Suprapubic skin (tissue), 4 donors: ENCODE measurements around the gene ACOX3. TPM values are rescaled to one million over a fixed set of nuclear protein-coding genes. Genes with fewer than 3 reads are reported as not detected.

Experiments
- DNase-seq, 2 donors: peaks; one replicate each; pipeline ENCODE4 v3.0.0-alpha.2; 2019; ENCODE audit warnings: low spot score in 2 of 2
- H3K27ac ChIP-seq: fragments of 200-600 bp; sonication (generic); one replicate; pipeline ENCODE4 v1.5.1; 2019
- H3K27me3 ChIP-seq: fragments of 200-600 bp; sonication (generic); one replicate; pipeline ENCODE4 v1.5.1; 2019
- H3K36me3 ChIP-seq: fragments of 200-600 bp; sonication (generic); one replicate; pipeline ENCODE4 v1.5.1; 2019
- H3K4me1 ChIP-seq: fragments of 200-600 bp; sonication (generic); one replicate; pipeline ENCODE4 v1.5.1; 2019
- H3K4me3 ChIP-seq: fragments of 200-600 bp; sonication (generic); one replicate; pipeline ENCODE4 v1.5.1; 2019; ENCODE audit warnings: mild to moderate bottlenecking
- H3K9me3 ChIP-seq: fragments of 200-600 bp; sonication (generic); one replicate; pipeline ENCODE4 v1.5.1; 2019
- CTCF ChIP-seq, 2 donors: fragments of 200-600 bp in 1 of 2; fragments of 450-650 bp in 1 of 2; sonication (generic) in 1 of 2; IDR thresholded peaks; one replicate each; pipeline ENCODE4 v1.5.1; 2016 to 2019; ENCODE audit warnings: antibody characterized with exemption in 2 of 2, mild to moderate bottlenecking in 1 of 2, moderate library complexity in 1 of 2
- EP300 ChIP-seq: sonication (generic); formaldehyde crosslinking; IDR thresholded peaks from one replicate; pipeline ENCODE4 v1.6.1; 2017; ENCODE audit warnings: antibody characterized with exemption
- POLR2A ChIP-seq, 2 donors: fragments of 450-650 bp; IDR thresholded peaks; one replicate each; pipeline ENCODE4 v1.6.1; 2017; ENCODE audit warnings: antibody characterized with exemption in 2 of 2, mild to moderate bottlenecking in 2 of 2, moderate library complexity in 2 of 2
- POLR2AphosphoS5 ChIP-seq, 3 donors: sonication (generic); formaldehyde crosslinking; IDR thresholded peaks; one replicate each; pipeline ENCODE4 v1.6.1; 2017; ENCODE audit warnings: antibody characterized with exemption in 3 of 3
- WGBS: methylation state at CpG from one replicate; pipeline ENCODE4 v1.1.5; 2018; 5-methylcytosine and 5-hydroxymethylcytosine counted together
- total RNA-seq, 4 donors: library from RNA; depleted of rRNA; stranded (reverse); fragments of >200 nt; gene quantifications; one replicate each; pipeline ENCODE4 v1.1.0, GENCODE V29; 2016

Gene ACOX3
- total RNA-seq, 4 donors from 2014 or later, result 33.9 to 73.5 (median 54.3) TPM

- 62% methylated on average over 19 of the region's 26 CpGs for WGBS
- Histone ChIP-seq H3K4me1 (peaks cover 15% of the 10 kb centered on the region), H3K4me3 (no peak overlapping the region), H3K9me3 (no peaks in the 10 kb centered on the region), H3K36me3 (peaks cover 75% of the 10 kb centered on the region), H3K27me3 (no peaks in the 10 kb centered on the region), H3K27ac (no peak overlapping the region)
- TF ChIP-seq POLR2AphosphoS5 (IDR thresholded peaks at IDR 0.05) (no peak), EP300 (no peak), POLR2A (IDR thresholded peaks at IDR 0.05) (no peak), CTCF (IDR thresholded peaks at IDR 0.05) (no peak)
- no peak for DNase-seq
Observed at GRCh38 chr4:8410641-8411271, 29.8 kb downstream of the ACOX3 start.

GRCh38 chr4:8410066-8410625 is 30.4 kb downstream of the ACOX3 start:
- 58% methylated on average over 9 of the region's 9 CpGs for WGBS
- H3K4me3 ChIP-seq, result no peak overlapping the region
- TF ChIP-seq POLR2AphosphoS5 (IDR thresholded peaks at IDR 0.05) (no peak), CTCF (IDR thresholded peaks at IDR 0.05) (no peak), EP300 (no peak)
- H3K4me1 ChIP-seq, result peaks cover 15% of the 10 kb centered on the region
- H3K27ac ChIP-seq, result no peak overlapping the region
- H3K36me3 ChIP-seq, result peaks cover 77% of the 10 kb centered on the region
- no peaks in the 10 kb centered on the region for H3K27me3 ChIP-seq
- no peak for DNase-seq
- H3K9me3 ChIP-seq, result no peaks in the 10 kb centered on the region

GRCh38 chr4:8409264-8410065 is 31.1 kb downstream of the ACOX3 start:
- WGBS, result 78% methylated on average over 17 of the region's 17 CpGs
- no peak for TF ChIP-seq POLR2A (IDR thresholded peaks at IDR 0.05)
- TF ChIP-seq CTCF (IDR thresholded peaks at IDR 0.05), result no peak
- TF ChIP-seq EP300, result no peak
- no peak for TF ChIP-seq POLR2AphosphoS5 (IDR thresholded peaks at IDR 0.05)
- Histone ChIP-seq H3K27me3 (no peaks in the 10 kb centered on the region), H3K27ac (no peak overlapping the region), H3K9me3 (no peaks in the 10 kb centered on the region), H3K4me1 (peaks cover 15% of the 10 kb centered on the region), H3K36me3 (peaks cover 77% of the 10 kb centered on the region), H3K4me3 (no peak overlapping the region)
- DNase-seq, result no peak

- DNase-seq, result no peak
- H3K27me3 ChIP-seq, result no peaks in the 10 kb centered on the region
- H3K27ac ChIP-seq, result no peak overlapping the region
- H3K4me3 ChIP-seq, result no peak overlapping the region
- H3K36me3 ChIP-seq, result peaks cover 68% of the 10 kb centered on the region
- WGBS, result 98% methylated on average over 6 of the region's 9 CpGs
- TF ChIP-seq CTCF (IDR thresholded peaks at IDR 0.05) (no peak), POLR2A (IDR thresholded peaks at IDR 0.05) (no peak), POLR2AphosphoS5 (IDR thresholded peaks at IDR 0.05) (no peak), EP300 (no peak)
- no peaks in the 10 kb centered on the region for H3K9me3 ChIP-seq
- H3K4me1 ChIP-seq, result peaks cover 19% of the 10 kb centered on the region
Observed at GRCh38 chr4:8407756-8408155, 32.8 kb downstream of the ACOX3 start.

- Histone ChIP-seq H3K27ac (no peak overlapping the region), H3K36me3 (peaks cover 64% of the 10 kb centered on the region), H3K9me3 (no peaks in the 10 kb centered on the region), H3K27me3 (no peaks in the 10 kb centered on the region), H3K4me1 (peaks cover 23% of the 10 kb centered on the region), H3K4me3 (no peak overlapping the region)
- DNase-seq, result no peak
- WGBS, result 95% methylated on average over 14 of the region's 14 CpGs
- no peak for TF ChIP-seq POLR2A (IDR thresholded peaks at IDR 0.05)
- no peak for TF ChIP-seq CTCF (IDR thresholded peaks at IDR 0.05)
- no peak for TF ChIP-seq EP300
- TF ChIP-seq POLR2AphosphoS5 (IDR thresholded peaks at IDR 0.05), result no peak
Observed at GRCh38 chr4:8407316-8407715, 33.2 kb downstream of the ACOX3 start.
